Activated CD4-positive, alpha-beta T cell treated with anti-CD3 and anti-CD28 coated beads for 4 hours (primary cell): ENCODE results near the gene ZNF101.

Experiments
- DNase-seq, 2 donors: peaks; one replicate each; pipeline ENCODE4 v3.0.0-alpha.2; 2020

The ZNF101 gene

GRCh38 chr19:19711934-19712828, 43.5 kb downstream of the ZNF101 start:
- DNase-seq: no peak

GRCh38 chr19:19719798-19720197, 51.2 kb downstream of the ZNF101 start:
- no peak for DNase-seq

GRCh38 chr19:19721896-19722295, 53.3 kb downstream of the ZNF101 start:
- DNase-seq: no peak

DNA sequence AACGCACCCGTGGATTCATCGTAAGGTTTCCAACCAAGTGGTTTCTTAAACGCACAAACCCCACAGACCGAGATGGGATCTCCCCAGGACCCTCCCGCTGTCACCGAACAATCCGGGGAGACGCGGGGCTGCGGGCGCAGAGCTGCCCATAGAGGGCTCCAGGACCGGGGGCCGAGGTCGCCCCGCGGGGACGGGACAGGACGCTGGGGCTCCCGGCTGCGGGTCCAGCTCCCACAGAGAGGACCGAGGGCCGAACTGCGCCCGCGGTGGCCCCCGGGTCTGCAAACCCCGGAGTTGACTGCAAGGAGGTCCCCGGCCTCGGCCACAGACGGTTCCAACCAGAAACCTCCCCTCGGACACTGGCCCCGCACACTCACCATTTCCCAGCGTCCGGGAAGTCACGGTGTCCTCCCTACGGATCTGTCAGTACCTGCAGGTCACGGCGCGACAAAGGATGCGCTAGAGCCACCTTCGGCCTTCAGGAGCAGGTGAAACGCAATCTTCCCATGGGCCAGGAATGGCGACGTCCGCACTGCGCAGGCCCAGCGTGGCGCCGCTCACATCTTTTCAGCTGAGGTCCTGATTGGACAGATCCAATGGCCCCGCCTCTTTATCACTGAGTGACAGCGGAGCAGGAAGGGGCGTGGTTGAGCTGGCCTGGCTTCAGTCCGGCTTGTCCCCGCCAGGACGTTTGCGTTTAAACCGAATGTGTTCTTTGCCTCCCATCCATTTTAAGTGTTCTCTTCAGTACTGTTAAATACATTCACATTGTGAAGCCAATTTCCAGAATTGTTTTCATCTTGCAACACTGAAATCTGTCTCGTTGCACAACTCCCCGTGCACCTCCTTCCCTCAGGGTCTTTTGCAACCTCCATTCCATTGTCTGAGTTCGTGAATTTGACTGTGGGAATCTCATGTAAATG, 64.2 kb downstream of the ZNF101 start, which contains the start of gene ZNF14:
Gene ZNF14, minus strand, starts transcription at position 534 of the 923 bp plus-strand sequence. Its CDS starts 154 bp downstream, at position 380.
- peak; percentile 88 to 93 for DNase-seq
